KBM-7 (cell line): ENCODE data around the gene PIH1D2.
A peak's percentile ranks its signal among the peaks of the same experiment; 100 is the strongest.
"Not testable (repeated sequence)": the region's sequence is repeated elsewhere in the genome, so short reads cannot be mapped to it uniquely, and the experiment has no call there.

Experiments used
- DNase-seq: peaks from one replicate; pipeline ENCODE4 v3.0.0-alpha.2; 2015
- in situ Hi-C: fragments of 300-500 bp; cut with MboI; formaldehyde crosslinking; loops from 2 replicates; pipeline ENCODE4 v1.14.3; 2020; ENCODE audit warnings: low sequenced_read_pairs, low pct_unique_long_range_greater_than_20kb, mixed read lengths

PIH1D2 gene

GRCh38 chr11:112062923-112063322 is 10.9 kb downstream of the PIH1D2 start:
- DNase-seq = no peak
- in situ Hi-C loops = no loop called here

- no peak for DNase-seq
- in situ Hi-C loops = no loop called here
Measured at GRCh38 chr11:112058103-112058502, 15.7 kb downstream of the PIH1D2 start.

DNA sequence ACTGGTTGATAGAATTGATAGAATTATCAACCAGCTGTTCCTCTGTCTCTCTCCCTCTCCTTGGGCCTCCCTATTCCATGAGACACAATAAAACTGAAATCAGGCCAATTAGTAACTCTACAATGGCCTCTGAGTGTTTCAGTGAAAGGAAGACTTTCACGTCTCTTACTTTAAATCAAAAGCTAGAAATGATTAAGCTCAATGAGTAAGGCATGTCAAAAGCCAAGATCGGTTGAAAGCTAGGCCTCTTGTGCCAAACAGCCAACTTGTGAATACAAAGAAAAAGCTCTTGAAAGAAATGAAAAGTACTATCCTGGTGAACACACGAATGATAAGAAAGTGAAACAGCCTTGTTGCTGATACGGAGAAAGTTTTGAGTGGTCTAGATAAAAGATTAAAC is 16.6 kb downstream of the PIH1D2 start:
- no peak for DNase-seq
- in situ Hi-C loops = no loop called here

GRCh38 chr11:112051768-112052167 is 22.0 kb downstream of the PIH1D2 start:
- no peak for DNase-seq
- in situ Hi-C loops = no loop called here

DNA sequence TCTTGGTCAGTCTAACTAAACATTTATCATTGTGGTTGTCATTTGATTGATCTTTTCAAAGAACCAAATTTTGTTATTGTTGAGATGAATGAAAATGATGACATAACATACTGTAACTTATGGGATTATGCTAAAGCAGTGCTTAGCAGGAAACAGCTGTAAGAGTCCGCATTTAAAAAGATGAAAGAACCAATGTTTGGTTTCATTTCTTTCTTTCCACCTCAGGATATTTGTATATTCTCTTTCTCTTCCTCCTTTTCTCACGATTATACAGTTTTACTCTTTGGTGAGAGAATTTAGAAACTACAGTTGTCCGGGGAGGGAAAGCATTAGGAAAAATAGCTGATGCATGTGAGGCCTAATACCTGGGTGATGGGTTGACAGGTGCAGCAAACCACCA is 23.1 kb downstream of the PIH1D2 start:
- in situ Hi-C loops = no loop called here
- DNase-seq = no peak

- DNase-seq = no peak
- in situ Hi-C loops = no loop called here
Measured at GRCh38 chr11:112049777-112050176, 24.0 kb downstream of the PIH1D2 start.

GRCh38 chr11:112048256-112048655 is 25.6 kb downstream of the PIH1D2 start:
- in situ Hi-C loops, DNase-seq: not testable (repeated sequence)

DNA sequence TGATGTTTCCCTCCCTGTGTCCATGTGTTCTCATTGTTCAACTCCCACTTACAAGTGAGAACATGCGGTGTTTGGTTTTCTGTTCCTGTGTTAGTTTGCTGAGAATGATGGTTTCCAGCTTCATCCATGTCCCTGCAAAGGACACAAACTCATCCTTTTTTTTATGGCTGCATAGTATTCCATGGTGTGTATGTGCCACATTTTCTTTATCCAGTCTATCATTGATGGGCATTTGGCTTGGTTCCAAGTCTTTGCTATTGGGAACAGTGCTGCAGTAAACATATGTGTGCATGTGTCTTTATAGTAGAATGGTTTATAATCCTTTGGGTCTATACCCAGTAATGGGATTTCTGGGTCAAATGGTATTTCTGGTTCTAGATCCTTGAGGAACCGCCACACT is 27.2 kb downstream of the PIH1D2 start:
- DNase-seq = not testable (repeated sequence)

DNA sequence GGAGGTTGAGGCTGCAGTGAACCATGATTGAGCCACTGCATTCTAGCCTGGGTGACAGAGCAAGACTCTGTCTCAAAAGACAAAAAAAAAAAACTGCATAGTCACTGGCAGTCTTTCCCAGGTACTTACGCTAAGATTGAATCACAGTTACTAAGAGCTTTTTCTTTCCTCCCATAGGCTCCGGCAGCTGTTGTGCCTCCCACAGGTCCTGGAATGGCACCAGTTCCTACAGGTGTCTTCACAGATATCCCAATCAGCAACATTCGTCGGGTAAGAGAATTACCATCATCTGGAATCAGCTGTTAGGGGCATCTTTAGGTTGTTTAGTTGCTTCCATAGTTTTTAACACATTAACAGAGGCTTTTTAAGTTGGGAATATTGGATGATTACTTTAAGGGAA is 28.9 kb downstream of the PIH1D2 start:
- in situ Hi-C loops = no loop called here

More for the DNA sequence above, 27.2 kb downstream of the PIH1D2 start:
- in situ Hi-C loops = not testable (repeated sequence)

DNA sequence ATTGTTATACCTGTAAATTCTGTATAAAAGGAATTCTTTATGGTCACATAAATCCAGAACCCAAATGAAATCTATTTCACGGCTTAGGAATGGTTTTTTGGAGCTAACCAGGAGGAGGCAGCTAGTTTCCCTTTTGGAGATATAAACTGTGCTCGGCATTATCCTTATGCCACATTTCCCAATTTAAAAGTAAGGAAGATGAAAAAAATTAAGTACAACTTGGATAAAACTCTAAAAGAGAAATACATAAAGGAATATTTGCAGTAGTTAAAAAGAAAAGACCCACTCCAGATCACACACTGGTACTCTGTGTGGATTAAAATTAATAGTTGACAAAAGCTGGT is 30.9 kb downstream of the PIH1D2 start:
- in situ Hi-C loops = no loop called here
- no peak for DNase-seq

More for the DNA sequence above, 28.9 kb downstream of the PIH1D2 start:
- no peak for DNase-seq

DNA sequence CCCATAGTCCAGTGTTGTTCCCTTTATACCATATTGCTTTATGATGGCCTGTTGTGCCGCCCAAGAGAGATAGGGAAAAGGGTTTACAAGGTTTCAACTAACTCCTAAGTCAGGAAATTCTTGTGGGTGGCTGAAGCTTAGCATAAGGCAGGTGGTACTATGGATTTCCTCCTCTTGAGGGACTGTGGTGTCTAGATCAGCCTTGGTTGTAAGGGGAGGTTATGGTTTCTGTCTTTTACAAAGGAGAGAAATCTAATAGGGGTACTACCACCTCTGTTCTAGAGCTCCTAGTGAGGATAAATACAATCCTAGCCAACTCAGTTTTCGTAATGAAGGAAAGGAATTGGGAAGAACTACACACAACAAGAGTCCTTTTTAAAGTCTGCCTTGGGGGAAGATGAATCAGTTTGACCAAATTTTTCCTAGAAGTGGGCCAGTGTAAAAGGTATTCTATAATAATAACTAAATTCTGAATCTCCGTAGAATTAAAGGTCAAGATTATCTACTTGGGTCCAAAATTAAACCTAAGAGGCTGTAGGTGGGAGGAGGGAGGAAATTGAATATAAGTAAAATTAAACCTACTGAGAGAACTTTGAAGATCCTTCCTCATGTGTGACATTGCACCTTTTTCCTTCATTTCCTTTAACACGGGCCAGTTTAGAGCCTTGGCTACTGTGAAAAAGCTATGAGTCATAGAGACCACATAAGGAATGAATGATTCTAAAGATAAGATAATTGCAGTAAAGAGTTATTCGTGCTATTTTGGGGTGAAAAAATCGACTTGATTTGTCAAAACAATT is 31.5 kb downstream of the PIH1D2 start:
- in situ Hi-C loops = no loop called here
- peak; percentile 54 for DNase-seq

DNA sequence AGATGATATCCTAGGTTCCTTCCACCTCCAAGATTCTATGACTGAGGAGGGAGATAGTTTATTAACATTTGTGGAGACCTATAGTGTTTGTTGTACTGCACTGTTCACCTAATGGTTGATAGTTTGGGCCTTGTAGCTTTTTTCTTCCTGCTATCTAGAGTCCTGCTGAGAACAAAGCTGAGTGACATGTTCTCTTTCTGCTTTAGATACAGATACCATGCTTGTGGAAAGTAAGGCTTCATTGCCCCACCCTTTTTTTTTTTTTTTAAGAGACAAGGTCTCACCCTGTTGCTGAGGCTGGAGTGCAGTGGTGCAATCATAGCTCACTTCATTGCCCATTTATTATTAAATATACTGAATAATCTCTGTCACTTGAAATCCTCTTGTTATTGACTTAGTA is 36.3 kb downstream of the PIH1D2 start:
- in situ Hi-C loops = no loop called here
- no peak for DNase-seq

DNA sequence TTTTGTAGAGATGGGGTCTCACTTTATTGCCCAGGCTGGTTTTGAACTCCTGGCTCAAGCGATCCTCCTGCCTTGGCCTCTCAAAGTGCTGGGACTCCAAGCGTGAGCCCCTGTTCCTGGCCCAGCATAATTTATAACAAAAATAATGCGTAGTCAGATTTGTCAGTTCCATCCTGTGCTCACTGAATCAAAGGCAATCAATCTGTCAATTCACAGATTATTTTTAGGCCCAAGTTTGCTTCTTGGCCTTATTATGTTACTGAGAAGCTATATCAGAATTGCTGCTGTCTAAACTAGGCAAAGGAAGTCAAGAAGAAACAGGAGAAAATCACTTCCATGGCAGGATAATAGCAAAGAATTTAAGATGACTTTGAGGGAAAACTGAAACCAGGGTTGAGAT is 39.9 kb downstream of the PIH1D2 start:
- in situ Hi-C loops = no loop called here
- DNase-seq = no peak

DNA sequence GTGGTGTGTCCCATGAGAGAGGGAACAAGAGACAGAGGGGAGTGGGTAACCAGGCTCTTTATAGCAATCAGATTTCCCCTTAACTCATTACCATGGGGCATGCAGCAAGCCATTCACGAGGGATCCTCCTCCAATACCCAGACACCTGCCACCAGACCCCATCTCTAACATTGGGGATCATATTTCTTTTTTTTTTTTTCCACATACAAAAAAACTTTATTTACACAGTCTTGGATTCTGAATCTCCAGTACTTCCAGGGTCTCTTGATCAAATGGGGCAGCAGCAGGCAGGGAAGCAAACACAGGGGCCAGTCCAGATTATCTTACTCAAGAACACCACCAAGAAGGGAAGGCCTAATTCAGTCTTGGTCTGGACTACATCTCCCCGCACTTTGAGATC is 44.4 kb downstream of the PIH1D2 start:
- DNase-seq = no peak
- in situ Hi-C loops = no loop called here

DNA sequence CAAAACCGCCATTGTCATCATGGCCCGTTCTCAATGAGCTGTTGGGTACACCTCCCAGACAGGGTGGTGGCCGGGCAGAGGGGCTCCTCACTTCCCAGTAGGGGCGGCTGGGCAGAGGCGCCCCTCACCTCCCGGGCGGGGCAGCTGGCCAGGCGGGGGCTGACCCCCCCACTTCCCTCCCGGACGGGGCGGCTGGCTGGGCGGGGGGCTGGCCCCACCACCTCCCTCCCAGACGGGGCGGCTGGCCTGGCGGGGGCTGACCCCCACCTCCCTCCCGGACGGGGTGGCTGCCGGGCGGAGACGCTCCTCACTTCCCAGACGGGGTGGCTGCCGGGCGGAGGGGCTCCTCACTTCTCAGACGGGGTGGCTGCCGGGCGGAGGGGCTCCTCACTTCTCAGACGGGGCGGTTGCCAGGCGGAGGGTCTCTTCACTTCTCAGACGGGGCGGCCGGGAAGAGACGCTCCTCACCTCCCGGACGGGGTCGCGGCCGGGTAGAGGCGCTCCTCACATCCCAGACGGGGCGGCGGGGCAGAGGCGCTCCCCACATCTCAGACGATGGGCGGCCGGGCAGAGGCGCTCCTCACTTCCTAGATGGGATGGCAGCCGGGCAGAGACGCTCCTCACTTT is 46.9 kb downstream of the PIH1D2 start:
- in situ Hi-C loops, DNase-seq: not testable (repeated sequence)

GRCh38 chr11:112025707-112026106 is 48.1 kb downstream of the PIH1D2 start:
- in situ Hi-C loops = no loop called here
- no peak for DNase-seq

GRCh38 chr11:112024773-112025678 is 48.8 kb downstream of the PIH1D2 start, which contains the start of gene DLAT:
TSS of gene DLAT (plus strand) at chr11:112025408. CDS start at chr11:112025473, 65 bp downstream.
- peak; percentile 87 for DNase-seq
- in situ Hi-C loops = no loop called here

DNA sequence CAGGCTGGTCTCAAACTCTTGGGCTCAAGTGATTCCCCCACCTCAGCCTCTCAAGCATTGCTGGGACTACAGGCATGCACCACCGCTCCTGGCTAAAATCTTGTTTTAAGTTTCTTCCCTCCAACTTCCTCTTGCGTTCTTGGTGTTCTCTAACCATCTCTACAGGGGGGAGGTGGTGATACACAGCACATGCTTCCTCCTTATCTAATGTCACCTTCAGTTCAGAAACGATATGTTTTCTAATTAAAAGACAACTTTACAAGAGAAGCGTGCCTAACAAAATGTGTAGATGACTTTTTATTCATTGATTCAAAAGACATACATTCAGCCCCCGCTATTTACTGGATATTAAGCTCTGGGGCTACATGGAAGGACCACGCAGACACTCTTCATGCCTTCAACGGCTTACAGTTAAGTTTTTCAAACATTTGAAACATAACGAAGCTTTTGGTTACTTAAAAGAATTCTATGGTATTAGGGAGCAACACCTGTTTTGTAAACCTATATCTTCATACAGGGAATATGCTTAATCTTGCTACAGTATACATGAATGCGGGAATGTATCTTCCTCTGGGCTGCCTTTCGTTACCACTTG is 49.5 kb downstream of the PIH1D2 start:
- DNase-seq = peak; percentile 81
- in situ Hi-C loops = no loop called here

- in situ Hi-C loops = no loop called here
- DNase-seq = no peak
Measured at GRCh38 chr11:112023104-112023503, 50.7 kb downstream of the PIH1D2 start.
